Gastroesophageal sphincter (tissue), 3 donors: Measurements from ENCODE around the gene ALDH3A1.

Experiments
- POLR2A ChIP-seq, 2 donors: fragments of 450-650 bp; IDR thresholded peaks; one replicate each; pipeline ENCODE4 v1.6.1; 2017; ENCODE audit warnings: antibody characterized with exemption in 2 of 2, mild to moderate bottlenecking in 2 of 2, moderate library complexity in 1 of 2
- TF ChIP-seq, protein P1 (sequence below), 4 experiments: fragments of 200-600 bp in 2 of 4; fragments of 450-650 bp in 2 of 4; sonication (generic) in 1 of 4; IDR thresholded peaks; one replicate each; pipeline ENCODE4 v1.5.1; 2017 to 2019; ENCODE audit warnings: antibody characterized with exemption in 4 of 4, mild to moderate bottlenecking in 2 of 4, moderate library complexity in 2 of 4

DNA sequence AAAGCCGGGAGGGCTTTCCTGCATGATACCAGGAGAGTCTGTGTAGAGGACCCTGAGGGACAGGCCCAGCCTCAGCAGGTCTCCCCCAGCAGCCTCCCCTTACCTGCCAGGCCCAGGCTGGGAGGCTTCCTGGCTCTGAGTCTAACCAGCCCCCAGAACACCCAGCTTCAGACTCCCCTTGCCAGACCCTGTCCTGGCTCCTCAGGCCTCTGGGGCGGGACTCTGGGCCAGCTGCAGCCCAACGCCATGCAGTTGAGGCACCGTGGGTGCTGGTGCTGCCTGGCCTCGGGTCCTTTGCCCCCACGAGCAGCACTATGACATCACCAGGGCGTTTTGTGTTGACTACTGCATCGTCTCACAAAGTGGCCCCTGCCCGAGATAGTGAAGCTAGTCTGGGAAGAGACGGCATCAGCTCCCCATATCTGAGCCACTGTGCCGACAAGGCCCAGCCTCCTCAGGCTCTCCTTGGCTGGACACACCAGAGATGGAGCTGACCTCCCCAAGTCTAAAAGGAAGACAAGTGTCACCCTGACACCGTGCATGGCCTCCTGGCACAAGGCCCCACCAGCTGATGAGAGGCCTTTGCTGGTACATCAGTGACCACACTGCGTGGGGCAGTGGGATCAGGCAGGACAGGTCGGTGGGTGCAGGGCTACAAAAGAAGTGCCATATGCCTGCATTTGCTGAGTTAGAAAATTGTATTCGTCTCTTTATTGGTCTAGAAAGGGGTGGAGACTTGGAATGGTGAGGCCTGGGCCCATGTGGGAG is 10.6 kb downstream of the ALDH3A1 start:
- TF ChIP-seq, protein P1, sequence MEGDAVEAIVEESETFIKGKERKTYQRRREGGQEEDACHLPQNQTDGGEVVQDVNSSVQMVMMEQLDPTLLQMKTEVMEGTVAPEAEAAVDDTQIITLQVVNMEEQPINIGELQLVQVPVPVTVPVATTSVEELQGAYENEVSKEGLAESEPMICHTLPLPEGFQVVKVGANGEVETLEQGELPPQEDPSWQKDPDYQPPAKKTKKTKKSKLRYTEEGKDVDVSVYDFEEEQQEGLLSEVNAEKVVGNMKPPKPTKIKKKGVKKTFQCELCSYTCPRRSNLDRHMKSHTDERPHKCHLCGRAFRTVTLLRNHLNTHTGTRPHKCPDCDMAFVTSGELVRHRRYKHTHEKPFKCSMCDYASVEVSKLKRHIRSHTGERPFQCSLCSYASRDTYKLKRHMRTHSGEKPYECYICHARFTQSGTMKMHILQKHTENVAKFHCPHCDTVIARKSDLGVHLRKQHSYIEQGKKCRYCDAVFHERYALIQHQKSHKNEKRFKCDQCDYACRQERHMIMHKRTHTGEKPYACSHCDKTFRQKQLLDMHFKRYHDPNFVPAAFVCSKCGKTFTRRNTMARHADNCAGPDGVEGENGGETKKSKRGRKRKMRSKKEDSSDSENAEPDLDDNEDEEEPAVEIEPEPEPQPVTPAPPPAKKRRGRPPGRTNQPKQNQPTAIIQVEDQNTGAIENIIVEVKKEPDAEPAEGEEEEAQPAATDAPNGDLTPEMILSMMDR (IDR thresholded peaks at IDR 0.05), result no peak
- no peak for TF ChIP-seq POLR2A (IDR thresholded peaks at IDR 0.05)
